Limb (tissue), 2 donors: ENCODE data around the gene TYMP.
"Not testable (repeated sequence)": the region's sequence is repeated elsewhere in the genome, so short reads cannot be mapped to it uniquely, and the experiment has no call there.

ENCODE experiments used
- DNase-seq, 2 donors: peaks; one replicate each; pipeline ENCODE4 v3.0.0-alpha.2; 2016; ENCODE audit errors: extremely low spot score in 2 of 2

TYMP gene

DNA sequence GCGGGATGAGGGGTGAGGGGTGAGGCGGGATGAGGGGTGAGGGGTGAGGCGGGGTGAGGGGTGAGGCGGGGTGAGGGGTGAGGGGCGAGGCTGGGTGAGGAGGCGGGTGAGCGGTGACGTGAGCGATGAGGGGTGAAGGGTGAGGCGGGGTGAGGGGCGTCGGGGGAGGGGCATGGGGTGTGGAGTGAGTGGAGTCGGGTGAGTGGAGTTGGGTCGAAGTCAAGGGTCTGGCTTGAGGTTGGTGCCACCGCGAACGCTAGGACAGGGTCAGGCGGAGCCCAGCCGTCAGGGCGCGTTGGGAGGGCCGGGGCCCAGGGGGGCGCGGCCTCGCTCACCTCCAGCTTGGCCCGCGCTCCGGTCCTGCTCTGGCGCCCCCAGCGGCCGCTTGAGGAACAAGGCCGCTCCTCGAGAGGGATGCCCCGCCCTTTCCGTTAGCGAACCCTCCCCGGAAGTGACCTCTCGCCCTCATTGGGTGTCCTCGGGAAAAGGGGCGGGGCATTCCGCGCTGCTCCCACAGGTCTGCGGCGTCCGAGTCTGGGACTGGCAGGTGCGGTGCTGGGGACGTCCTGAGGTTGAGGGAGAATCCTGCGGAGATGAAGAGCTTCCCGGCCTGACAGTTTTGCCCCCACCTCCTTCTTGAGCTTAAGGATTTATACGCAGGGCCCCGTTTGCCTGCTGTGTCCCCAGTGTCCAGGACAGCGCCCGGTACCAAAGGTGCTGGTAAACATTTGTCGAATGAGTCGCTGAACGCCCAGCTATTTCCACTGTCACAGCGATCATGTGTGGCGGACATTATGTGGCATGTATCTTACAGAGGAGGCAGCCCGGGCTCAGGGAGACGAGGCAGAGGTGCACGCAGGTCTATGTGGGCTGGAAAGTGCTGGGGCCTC is 33.0 kb upstream of the TYMP start, which contains the start of gene SYCE3:
SYCE3 (minus strand) TSS at position 397 of the 890 bp plus-strand sequence. CDS start 6,514 bp downstream, outside the sequence.
- peak; percentile 92 to 96 for DNase-seq

DNA sequence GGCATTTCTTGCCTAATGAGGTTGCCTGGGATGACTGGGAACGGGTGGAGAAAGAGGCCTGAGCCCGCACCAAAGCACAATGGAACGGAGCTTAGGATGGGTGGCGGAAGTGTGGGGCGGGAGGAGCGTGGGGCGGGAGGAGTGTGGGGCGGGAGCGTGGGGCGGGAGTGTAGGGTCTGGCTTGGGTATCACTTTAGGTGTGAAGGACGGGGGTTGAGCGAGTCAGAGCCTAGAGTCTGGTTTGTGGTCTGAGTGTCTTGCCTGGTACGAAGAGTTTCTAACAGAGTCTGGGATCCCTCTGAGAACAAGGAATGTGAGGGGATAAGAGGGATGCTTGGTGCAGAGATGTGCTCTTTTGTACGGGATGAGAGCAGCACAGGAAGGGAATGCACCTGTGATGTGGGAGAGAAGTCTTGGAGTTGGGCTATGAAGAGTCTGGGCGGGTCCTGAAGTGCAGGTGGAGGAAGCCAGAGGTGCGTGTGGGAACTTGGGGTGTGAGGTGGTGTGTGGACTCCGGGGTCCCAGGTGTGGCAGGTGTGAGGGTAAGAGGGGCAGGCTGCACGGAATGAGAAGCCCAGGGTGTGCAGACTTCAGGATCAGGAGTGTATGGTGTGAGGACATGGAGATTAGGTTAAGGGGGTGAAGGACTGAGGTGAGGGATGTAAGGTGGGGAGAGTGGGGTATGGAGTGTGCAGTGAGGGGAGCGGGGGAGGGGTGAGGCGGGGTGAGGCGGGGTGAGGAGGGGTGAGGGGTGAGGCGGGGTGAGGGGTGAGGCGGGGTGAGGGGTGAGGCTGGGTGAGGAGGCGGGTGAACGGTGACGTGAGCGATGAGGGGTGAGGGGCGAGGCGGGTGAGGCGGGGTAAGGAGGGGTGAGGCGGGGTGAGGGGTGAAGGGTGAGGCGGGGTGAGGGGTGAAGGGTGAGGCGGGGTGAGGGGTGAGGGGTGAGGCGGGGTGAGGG is 31.9 kb upstream of the TYMP start:
- DNase-seq, result no peak

DNA sequence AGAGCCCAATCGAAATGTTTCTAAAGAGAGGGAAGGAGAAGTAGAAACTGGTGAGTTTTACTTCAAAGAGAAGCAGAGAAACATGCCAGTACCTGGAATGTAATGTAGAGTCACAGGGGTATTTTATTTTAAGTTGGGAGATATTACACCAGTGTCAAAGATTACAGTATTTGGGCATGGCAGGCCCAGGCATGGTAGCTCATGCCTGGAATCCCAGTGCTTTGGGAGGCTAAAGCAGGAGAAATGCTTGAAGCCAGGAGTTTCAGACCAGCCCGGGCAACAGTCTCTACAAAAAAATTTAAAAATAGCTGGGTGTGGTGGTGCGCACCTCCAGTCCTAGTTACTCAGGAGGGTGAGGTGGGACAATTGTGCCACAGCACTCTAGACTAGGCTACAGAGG is 30.2 kb upstream of the TYMP start:
- DNase-seq, result no peak

DNA sequence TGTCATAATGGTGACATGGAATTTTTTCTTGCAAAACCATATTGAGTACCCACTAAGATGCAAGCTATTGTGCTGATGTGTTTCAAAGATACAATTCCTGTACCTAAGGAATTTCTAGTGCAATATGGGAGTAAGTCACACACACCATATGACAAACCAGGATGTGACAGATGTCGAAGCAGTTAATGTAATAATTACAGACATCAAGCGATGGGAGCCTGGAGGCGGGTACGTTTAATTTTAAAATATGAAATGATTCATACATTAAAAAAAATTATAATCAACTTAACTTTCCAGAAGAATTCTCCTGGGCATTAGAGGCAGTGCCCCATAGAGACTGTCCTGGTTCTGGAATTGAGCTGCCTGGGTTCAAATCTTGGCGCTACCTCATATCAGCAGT is 26.9 kb upstream of the TYMP start:
- DNase-seq, result no peak

DNA sequence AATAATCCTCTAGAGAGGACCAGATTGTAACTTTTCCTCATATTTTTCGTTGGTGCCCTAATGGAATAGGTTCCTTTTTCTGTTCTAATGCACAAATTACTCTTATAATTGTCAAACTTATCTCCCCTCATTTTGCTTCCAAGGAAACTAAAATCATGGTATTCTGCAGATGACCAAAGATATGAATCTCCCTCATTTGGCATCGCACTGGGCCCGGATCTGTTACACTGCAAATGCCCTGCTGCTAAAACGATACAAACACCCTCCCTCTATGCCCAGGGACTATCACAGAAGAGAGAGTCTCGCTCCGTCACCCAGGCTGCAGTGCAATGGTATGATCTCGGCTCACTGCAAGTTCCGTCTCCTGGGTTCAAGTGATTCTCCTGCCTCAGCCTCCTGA is 23.5 kb upstream of the TYMP start:
- DNase-seq, result no peak

DNA sequence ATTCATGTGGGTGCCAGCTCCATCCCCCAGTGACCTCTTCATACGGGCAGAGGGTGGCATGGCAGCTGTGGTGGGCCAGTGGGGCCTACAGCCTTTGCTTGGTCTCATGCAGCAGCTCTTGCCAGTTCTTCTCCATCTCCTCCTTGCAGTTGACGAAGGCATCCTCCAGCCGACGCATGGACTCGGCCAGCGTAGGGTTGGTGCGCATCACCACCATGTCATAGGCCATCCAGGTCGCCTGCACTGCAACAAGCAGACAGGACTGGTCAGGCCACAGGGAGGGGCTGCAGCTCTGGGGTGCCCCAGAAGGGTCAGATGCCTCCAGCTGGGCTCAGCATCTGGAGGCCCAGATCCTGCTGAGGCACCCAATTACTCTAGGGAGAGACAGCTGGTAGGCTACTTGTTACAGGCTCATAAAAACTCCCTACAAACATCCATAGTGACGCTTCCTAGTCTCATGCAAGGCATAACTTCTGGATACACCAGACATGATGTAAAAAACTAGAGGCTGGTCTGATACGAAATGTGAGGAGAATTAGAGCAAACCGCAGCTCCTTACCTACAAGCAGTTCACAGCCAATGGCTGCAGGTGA is 21.4 kb upstream of the TYMP start:
- DNase-seq, result no peak

DNA sequence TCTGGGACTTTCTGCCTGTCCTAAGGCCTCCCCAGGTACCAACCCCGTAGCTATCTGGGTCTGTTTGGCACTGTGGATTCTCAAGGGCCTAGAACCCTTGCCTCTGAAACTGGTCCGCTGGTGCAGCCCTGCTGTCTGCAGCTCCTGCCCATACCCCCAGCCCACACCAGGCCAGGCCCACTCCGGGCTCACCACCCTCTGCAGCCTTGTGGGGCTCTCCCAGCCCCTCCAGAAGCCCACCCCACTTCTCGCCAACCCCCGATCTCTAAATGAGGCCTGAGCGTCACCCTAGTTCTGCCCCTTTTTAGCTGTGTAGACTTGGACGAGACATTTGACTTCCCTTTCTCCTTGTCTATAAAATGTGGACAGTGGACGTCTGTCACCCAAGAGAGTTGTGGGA is 20.6 kb upstream of the TYMP start:
- no peak for DNase-seq

DNA sequence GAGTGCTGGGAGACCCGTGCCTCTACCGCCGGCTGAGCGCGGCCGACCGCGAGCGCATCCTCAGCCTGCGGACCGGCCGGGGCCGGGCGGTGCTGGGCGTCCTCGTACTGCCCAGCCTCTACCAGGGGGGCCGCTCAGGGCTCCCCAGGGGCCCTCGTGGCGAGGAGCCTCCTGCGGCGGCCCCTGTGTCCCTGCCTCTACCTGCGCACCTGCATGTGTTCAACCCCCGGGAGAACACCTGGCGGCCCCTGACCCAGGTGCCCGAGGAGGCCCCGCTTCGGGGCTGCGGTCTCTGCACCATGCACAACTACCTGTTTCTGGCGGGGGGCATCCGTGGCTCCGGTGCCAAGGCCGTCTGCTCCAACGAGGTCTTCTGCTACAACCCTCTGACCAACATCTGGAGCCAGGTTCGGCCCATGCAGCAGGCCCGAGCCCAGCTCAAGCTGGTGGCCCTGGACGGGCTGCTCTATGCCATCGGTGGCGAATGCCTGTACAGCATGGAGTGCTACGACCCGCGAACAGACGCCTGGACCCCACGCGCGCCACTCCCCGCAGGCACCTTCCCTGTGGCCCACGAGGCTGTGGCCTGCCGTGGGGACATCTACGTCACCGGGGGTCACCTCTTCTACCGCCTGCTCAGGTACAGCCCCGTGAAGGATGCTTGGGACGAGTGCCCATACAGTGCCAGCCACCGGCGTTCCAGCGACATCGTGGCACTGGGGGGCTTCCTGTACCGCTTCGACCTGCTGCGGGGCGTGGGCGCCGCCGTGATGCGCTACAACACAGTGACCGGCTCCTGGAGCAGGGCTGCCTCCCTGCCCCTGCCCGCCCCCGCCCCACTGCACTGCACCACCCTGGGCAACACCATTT is 19.3 kb upstream of the TYMP start:
- no peak for DNase-seq

DNA sequence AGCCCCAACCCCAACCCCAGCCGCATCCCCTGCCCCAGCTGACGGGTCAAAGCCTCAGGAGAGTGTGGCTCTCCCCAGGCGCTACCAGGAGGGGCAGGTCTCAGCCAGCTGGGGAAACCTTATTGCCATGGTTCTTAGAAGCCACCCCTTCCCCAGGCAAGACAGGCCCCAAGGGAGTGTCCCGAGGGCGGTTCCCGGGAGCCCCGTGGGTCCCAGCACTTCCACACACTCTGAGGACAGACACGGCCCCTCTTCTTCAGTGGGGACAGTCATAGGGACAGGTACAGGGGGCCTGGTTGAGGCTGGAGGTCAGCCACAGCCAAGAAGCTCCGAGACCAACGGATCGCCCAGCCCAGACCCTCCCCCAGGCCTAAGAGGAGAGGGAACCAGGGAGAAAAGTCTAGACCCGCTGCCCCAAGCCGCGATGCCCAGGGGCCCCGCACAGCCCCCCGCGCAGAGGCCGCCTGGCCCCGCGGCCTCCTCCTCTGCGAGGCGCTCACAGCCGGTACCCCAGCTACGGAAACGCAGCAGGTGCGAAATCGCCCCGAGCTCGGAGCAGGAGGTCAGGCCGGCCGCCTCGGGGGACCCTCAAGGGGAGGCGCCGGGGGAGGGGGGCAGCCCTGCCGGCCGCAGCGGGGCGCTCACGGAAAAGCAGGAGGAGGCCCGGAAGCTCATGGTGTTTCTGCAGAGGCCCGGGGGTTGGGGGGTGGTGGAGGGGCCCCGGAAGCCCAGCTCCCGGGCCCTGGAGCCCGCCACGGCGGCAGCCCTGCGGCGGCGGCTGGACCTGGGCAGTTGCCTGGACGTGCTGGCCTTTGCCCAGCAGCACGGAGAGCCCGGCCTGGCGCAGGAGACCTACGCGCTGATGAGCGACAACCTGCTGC is 18.5 kb upstream of the TYMP start:
- DNase-seq, result no peak

DNA sequence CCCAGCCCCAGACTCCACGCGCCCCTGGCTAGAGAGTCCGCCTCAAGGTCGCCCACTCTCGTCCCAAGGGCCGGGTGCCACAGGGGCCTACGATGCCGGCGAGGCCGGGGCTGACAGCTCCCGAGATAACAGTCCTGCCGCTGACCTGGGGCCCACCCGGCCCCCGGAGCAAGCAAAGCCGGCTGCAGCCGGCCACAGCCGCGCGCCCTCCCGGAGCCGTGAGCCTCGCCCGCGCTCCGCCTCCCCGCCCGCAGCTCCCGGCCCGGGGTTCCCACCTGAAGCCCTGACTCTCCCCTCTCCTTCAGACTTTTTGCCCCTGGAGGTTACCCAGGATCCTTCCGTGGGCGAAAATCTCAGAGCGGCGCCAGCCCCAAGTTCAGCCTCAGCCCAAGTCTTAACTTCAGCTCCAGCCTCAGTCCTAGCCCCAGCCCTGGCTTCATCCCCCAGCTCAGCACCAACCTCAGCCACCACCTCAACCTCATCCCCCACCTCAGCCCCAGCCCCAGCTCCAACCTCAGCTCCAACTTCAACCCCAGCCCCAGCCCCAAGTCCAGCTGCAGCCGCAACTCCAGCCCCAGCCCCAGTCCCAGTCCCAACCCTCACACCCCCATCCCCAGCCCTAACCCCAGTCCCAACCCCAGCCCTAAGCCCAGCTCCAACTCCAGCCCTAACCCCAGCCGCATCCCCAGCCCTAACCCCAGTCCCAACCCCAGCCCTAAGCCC is 17.6 kb upstream of the TYMP start:
- DNase-seq, result no peak

DNA sequence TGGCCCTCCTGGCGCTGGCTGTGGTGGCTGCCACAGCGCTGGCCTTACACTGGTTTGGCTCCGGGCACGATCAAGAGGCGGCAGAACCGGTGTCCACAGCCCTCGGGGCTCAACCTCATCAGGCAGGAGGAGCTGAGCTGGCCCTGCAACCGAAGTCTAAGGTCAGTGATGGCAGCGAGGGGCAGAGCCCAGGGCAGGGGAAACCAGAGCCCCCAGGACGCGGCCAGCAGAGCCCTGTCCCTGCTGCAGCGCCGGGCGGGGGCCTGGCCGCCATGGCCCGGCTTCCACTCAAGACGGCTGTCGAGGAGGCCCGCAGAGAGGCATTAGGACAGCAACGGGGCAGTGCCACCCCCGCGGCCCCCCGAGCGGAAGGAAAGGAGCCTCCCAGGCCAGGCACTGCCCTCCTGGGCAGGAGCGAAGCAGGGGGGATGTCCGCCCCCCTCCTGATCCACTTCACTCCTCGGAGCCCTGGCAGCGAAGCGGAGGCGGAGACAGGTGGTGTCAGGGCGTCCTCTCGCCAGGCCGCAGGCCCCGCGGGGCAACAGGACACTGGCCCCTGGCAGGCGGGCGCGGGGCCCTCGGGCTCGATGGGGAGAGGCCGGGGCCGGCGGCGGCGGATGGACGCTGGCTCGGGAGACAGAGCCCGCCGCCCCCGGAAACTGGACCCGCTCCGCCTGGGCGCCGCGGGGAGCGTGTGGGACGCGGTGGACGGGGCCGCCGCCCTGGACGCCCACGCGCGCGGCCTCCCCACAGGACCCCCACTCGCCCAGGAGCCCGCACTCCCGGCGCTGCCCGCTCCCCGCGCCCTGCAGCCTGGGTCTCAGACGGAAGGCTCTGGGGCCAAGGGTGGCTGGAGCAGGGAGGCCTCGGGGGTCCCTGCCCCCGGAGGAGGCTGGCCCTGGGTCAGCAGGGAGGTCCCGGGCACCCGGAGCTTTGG is 16.8 kb upstream of the TYMP start:
- no peak for DNase-seq

DNA sequence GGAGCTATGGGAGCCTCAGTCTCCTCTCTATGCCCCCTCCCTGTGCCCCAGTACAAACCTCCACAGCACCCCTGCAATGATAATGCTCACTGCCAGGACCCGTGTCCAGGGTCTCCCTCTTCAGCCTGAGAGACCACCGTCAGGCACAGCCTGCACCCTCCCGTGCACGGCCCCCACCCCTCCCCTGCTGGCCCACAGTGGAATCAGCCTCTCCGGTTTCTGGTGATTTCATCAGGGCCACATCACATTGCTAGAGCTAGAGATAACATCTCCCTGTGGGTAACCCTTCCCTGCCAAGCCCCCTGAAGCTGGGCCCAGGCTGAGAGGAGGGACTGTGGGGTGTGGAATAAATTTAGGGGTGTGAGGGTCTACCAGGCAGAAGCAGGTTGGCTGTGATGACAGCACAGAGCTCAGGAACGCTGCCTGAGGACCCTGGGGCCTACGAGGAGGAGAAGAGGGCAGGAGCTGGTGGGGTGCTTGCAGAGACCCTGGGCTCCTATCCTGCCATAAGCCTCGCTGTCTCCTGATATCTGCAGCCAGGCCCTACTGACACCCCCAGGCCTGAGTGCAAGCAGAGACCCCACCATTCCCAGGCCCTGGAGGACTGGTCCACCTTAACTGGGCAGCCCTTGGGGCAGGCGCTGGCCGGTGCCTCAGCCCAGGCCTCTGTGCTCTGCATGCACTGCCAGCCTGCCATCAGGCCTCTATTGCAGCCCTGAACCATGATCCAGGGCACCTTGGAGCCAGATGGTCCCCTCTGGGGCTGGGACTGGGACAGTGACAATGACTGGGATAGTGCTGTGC is 15.9 kb upstream of the TYMP start, which contains the start of gene KLHDC7B:
KLHDC7B (plus strand) TSS at position 378 of the 804 bp plus-strand sequence; CDS start at position 723, 345 bp downstream.
- DNase-seq, result peak in 1 of 2 donors; percentile 23

DNA sequence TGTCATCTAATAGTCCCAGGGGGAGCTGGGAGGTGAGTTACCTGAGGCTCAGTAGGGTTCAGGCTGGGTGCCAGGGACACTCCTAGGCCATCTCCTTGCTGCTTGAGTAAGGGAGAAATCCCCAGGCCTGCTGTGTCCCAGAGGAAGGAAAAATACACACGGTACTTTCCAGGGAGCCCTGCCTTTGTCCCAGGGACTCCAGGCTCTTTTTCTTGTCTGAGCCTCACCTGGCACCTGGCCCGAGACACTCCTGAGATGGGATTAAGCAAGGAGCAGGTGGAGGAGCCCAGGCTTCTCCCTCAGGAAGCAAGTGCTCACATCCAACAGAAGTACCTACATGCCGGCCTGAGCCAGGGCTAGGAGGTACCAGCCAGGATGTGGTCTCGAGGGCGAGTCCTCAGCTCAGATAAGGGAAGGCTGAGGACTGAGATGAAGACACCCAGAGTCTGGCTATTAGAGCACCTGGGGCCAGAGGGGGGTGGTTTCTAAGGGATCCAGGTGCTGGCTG is 15.0 kb upstream of the TYMP start:
- DNase-seq, result no peak

DNA sequence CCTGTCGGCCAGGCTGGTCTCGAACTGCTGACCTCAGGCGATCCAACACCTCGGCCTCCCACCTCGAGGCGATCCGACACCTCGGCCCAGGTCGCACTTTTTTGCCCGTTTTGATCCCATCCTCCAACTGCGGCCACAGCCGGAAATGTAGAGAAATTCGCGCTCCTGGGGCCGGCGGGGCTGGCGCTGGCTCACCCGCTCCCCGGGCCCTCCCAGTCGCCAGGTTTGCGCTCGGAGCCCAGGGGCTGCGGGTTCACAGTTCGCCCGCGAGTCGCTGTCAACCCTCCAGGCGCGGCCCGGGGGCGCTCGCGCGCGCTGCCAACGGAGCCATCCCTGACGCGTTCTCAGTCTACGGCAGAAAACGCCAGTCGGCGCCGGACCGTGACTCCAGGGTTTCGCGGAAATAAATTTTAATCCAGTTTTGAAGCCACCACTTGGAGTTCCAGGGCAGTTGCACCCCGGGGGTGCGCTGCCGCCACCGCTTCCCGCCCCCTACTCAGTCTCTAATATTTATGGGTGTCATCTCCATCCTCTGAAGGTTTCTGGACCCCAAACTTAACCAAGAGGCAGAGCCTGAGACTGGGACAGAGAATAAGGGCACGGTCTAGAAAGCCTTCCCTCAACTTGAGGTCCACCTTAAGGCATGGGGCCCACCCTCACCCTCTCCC is 14.4 kb upstream of the TYMP start:
- DNase-seq, result peak in 1 of 2 donors; percentile 77

DNA sequence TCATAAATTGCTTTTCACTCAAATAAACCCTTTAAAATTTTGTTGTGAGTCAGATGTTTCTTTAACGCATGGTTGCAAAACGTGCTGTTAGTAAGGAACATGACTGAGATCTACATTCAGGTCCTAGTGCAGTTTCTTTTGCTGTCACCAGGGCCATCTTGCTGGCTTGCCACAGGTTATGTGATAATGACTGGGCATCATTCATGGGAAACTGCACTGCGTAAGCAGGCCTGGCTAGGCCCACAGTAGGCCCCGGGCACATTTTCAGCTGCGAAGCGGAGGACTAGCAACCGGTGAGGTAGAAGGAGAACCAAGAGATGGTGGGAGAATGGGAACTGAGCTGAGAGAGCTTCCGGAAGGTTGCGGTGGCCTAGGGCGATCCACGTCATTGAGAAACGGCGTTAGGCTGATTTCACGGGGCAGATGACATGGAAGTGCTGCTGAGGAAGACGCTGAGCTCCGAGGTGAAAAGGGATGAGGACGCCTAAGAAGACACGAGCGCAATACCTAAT is 12.7 kb upstream of the TYMP start:
- DNase-seq, result no peak

DNA sequence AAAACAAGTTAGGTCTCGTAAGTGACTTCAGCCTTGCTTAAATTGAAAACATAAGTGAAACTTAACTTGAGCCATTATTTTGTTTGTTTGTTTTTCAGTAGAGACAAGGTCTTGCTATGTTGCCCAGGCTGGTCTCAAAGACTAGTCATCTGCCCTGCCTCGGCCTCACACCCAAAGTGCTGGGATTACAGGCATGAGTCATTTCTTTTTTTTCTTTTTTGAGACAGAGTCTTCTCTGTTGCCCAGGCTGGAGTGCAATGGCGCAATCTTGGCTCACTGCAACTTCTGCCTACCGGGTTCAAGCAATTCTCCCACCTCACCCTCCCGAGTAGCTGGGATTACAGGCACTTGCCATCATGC is 11.8 kb upstream of the TYMP start:
- DNase-seq, result not testable (repeated sequence)
